ENCODE measurements around the gene BHLHE40.

DNA sequence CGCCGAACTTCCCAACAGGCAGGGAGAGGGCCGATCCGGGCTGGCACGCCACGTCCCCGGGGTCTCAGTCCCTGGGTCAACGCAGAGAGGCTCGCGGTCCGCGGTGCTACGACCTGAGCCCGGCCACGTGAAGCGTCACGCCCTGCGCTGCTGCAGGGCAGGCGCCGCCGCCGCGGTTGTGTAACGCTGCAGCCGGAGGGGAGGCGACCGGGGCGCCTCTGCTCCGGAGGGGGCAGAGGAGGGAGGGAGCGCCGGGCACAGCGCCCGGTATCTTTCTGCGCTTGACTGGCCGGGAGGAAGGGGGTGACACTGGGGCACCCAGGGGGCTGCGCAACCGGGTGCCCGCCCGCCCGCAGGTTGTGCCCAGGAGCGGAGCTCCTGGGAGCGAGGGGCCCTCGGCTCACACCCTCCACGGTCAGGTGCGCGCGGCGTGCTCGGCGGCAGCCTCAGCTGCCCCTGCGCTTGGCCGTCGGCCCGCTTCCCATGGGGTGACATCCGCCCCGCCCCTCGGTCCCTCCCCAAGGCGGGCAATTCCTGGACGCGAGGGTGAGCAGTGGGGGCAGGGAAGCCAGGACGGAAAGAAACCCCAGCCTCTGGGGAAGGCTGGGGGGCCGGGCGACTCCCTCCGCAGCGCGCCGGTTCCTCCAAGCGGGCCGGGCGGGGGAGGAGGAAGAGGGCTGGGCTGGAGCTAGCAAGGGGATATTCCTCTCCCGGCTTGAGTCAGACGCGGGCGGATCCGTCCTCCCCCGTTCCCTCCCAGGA, 852 bp upstream of the BHLHE40 start:
- TF ChIP-seq CTCF (IDR thresholded peaks at IDR 0.05) = no peak
- TF ChIP-seq POLR2A (IDR thresholded peaks at IDR 0.05) = peak; percentile 16 to 79
